Esophagus squamous epithelium (tissue), 5 donors: ENCODE measurements around the gene OLAH. TPM values are rescaled to one million over a fixed set of nuclear protein-coding genes. Genes with fewer than 3 reads are reported as not detected.

Source experiments
- DNase-seq: peaks from one replicate; lab custom pipeline; 2025; lab: John Stamatoyannopoulos, UW
- H3K27ac ChIP-seq, 4 donors: fragments of 200-600 bp; sonication (generic); one replicate each; pipeline ENCODE4 v1.5.1; 2016 to 2019; ENCODE audit warnings: mild to moderate bottlenecking in 1 of 4
- H3K27me3 ChIP-seq, 4 donors: fragments of 200-600 bp; sonication (generic); 1 replicate in 3 of 4; 2 replicates in 1 of 4; pipeline versions ENCODE4 v1.5.1 to v1.6.0; 2017 to 2021; ENCODE audit warnings: antibody characterized with exemption in 1 of 4
- H3K36me3 ChIP-seq, 3 donors: fragments of 200-600 bp; sonication (generic); one replicate each; pipeline ENCODE4 v1.5.1; 2016 to 2019
- H3K4me1 ChIP-seq, 3 donors: fragments of 200-600 bp; sonication (generic); one replicate each; pipeline ENCODE4 v1.5.1; 2017 to 2019
- H3K4me3 ChIP-seq, 4 donors: fragments of 200-600 bp; sonication (generic); 1 replicate in 3 of 4; 2 replicates in 1 of 4; pipeline ENCODE4 v1.5.1; 2016 to 2019; ENCODE audit warnings: mild to moderate bottlenecking in 2 of 4, moderate library complexity in 1 of 4
- H3K9me3 ChIP-seq, 3 donors: fragments of 200-600 bp; sonication (generic); one replicate each; pipeline ENCODE4 v1.5.1; 2016 to 2019
- POLR2A ChIP-seq, 4 donors: fragments of 450-650 bp; IDR thresholded peaks; one replicate each; pipeline ENCODE4 v1.6.1; 2017; ENCODE audit warnings: antibody characterized with exemption in 4 of 4, mild to moderate bottlenecking in 4 of 4, moderate library complexity in 3 of 4
- WGBS, 2 donors: methylation state at CpG; one replicate each; pipeline ENCODE4 v1.1.5; 2018; 5-methylcytosine and 5-hydroxymethylcytosine counted together
- intact Hi-C: fragments of 100-400 bp; cut with DNase I; formaldehyde crosslinking; loops from one replicate; pipeline ENCODE4 v1.15.0; 2022
- total RNA-seq, 4 donors: library from RNA; depleted of rRNA; stranded (reverse); fragments of >200 nt; gene quantifications; one replicate each; pipeline ENCODE4 v1.1.0, GENCODE V29; 2016
- TF ChIP-seq, protein P1 (sequence below), 6 experiments: fragments of 450-650 bp in 4 of 6; fragments of 200-600 bp in 2 of 6; sonication (generic) in 2 of 6; IDR thresholded peaks; one replicate each; pipeline ENCODE4 v1.5.1; 2016 to 2019; ENCODE audit warnings: antibody characterized with exemption in 6 of 6, mild to moderate bottlenecking in 4 of 6, moderate library complexity in 4 of 6
- donor health status: DM: yes; HTN: yes; CAD: no.

OLAH gene
- total RNA-seq, 4 donors from 2014 or later, result 0.57 to 9.4 (median 5.1) TPM

DNA sequence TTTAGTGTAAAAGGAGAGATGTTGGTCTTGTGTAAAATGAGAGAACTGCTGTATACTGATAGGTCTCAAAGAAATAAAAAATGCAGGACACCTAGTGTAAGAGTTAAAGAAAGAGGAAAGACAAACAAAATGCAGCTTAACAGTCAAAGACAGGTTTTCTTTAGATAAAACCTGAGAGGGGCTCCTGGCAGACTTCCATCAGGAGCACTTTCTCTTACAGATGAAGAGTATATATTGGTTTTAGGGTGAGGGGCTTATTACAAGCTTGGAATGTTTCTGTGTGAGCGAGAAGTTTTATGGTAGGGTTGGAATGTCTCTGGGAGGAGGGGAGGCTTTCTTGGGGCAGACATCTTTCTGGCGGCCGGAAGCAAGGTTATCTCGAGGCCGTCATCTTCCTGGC is 28.6 kb downstream of the OLAH start:
- intact Hi-C loops, result no loop called here
- H3K9me3 ChIP-seq, result no peaks in the 10 kb centered on the region
- no peak for DNase-seq
- no peak overlapping the region for H3K27ac ChIP-seq
- WGBS, 2 donors, result 89 to 96% methylated on average over 5 of the region's 5 CpGs
- no peak for TF ChIP-seq POLR2A (IDR thresholded peaks at IDR 0.05)
- TF ChIP-seq, protein P1, sequence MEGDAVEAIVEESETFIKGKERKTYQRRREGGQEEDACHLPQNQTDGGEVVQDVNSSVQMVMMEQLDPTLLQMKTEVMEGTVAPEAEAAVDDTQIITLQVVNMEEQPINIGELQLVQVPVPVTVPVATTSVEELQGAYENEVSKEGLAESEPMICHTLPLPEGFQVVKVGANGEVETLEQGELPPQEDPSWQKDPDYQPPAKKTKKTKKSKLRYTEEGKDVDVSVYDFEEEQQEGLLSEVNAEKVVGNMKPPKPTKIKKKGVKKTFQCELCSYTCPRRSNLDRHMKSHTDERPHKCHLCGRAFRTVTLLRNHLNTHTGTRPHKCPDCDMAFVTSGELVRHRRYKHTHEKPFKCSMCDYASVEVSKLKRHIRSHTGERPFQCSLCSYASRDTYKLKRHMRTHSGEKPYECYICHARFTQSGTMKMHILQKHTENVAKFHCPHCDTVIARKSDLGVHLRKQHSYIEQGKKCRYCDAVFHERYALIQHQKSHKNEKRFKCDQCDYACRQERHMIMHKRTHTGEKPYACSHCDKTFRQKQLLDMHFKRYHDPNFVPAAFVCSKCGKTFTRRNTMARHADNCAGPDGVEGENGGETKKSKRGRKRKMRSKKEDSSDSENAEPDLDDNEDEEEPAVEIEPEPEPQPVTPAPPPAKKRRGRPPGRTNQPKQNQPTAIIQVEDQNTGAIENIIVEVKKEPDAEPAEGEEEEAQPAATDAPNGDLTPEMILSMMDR (IDR thresholded peaks at IDR 0.05), result no peak
- H3K27me3 ChIP-seq, result no peaks in the 10 kb centered on the region
- H3K36me3 ChIP-seq, result no peaks in the 10 kb centered on the region
- no peak overlapping the region for H3K4me3 ChIP-seq
- H3K4me1 ChIP-seq, result no peaks in the 10 kb centered on the region

DNA sequence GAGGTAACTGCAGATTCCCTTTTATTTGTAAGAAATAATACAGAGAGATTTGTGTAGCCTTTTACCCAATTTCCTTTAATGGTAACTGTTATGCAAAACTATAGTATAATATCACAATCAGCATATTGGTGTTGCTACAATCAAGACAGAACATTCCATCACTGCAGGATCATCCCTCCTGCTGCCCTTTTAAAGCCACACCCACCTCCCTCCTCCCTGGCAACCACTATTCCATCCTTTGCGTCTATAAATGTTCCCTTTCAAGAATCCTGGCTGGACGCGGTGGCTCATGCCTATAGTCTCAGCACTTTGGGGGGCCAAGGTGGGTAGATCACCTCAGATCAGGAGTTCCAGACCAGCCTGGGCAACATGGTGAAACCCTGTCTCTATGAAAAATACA is 31.7 kb downstream of the OLAH start:
- Histone ChIP-seq H3K36me3 (no peaks in the 10 kb centered on the region), H3K9me3 (no peaks in the 10 kb centered on the region), H3K4me3 (no peak overlapping the region), H3K27me3 (no peaks in the 10 kb centered on the region), H3K27ac (no peak overlapping the region), H3K4me1 (no peaks in the 10 kb centered on the region)
- DNase-seq, result no peak
- no peak for TF ChIP-seq POLR2A (IDR thresholded peaks at IDR 0.05)
- TF ChIP-seq, protein P1 (IDR thresholded peaks at IDR 0.05), result no peak
- intact Hi-C loops, result no loop called here
- 94 to 98% methylated on average over 3 of the region's 3 CpGs for WGBS, 2 donors

DNA sequence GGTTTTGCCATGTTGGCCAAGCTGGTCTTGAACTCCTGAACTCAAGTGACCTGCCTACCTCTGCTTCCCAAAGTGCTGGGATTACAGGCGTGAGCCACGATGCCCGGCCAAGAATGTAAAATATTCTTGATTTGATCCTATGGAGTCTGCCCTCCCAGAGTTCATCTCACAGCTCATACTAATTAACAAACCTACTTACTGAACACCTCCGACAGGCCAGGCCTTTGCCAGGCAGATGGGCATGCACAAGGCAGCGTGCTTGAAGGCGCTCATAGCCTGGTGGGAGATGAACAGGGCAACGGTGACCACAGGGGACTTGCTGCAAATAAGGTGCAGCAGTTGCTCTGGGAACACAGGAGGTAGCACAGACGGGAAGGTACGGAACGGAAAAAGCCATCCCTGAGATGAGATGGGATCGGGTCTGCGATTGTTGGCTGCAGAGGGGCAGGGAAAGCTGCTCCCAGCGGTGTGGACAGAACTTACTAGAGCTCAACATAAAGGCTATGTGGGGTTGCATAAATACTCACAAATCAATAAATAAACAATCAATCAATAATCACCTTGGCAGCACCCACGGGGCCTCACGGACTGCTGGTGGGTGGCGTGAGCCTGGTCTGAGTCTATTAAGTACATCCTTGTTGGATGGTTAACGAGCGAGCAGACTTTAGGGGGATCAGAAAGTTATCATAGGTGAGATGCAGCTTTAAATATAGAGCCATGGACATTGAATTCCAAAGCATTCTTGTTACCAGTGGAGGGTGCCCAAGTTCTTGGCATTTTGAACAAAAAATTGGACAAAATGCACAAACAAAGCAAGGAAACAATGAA is 40.1 kb downstream of the OLAH start:
- H3K27me3 ChIP-seq, result no peaks in the 10 kb centered on the region
- H3K9me3 ChIP-seq, result no peaks in the 10 kb centered on the region
- no peaks in the 10 kb centered on the region for H3K36me3 ChIP-seq
- no peak for TF ChIP-seq POLR2A (IDR thresholded peaks at IDR 0.05)
- TF ChIP-seq, protein P1 (IDR thresholded peaks at IDR 0.05), result no peak
- intact Hi-C loops, result no loop called here
- WGBS, 2 donors, result 64 to 67% methylated on average over 17 to 18 of the region's 18 CpGs
- no peak for DNase-seq
- H3K27ac ChIP-seq, result peak overlapping the region; percentile 11 to 63 (median 42)
- H3K4me1 ChIP-seq, result peaks cover 0 to 30% (median 11%) of the 10 kb centered on the region in 3 donors
- peak overlapping the region; percentile 18 to 61 (median 46) for H3K4me3 ChIP-seq

DNA sequence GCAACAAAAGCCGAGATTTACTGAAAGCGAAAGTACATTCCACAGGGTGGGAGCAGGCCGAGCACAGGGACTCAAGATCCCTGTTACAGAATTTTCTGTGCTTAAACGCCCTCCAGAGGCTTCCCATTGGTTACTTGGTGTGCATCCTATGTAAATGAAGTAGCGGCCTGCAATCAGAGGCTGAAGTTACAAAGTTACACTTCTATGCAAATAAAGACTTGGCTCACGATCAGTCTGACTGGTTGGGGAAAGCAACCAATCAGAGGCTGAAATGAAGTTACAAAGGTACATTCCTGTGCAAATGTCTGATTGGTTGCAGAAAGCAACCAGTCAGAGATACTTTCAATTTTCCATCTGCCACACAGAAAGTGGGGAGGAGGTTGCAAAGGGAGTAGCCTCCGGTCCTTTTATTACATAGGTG is 40.8 kb downstream of the OLAH start:
- H3K36me3 ChIP-seq, result no peaks in the 10 kb centered on the region
- no peaks in the 10 kb centered on the region for H3K9me3 ChIP-seq
- peak overlapping the region; percentile 18 to 61 (median 46) for H3K4me3 ChIP-seq
- 10 to 14% methylated on average over 7 of the region's 7 CpGs for WGBS, 2 donors
- peak overlapping the region; percentile 11 to 63 (median 42) for H3K27ac ChIP-seq
- no peak for TF ChIP-seq POLR2A (IDR thresholded peaks at IDR 0.05)
- TF ChIP-seq, protein P1 (IDR thresholded peaks at IDR 0.05), result no peak
- no peaks in the 10 kb centered on the region for H3K27me3 ChIP-seq
- H3K4me1 ChIP-seq, result peaks cover 0 to 34% (median 12%) of the 10 kb centered on the region in 3 donors
- intact Hi-C loops, result no loop called here
- DNase-seq, result no peak
